Endothelial cell (in vitro differentiated cells): ENCODE results near the gene LRFN2. TPM values are rescaled to one million over a fixed set of nuclear protein-coding genes. Genes with fewer than 3 reads are reported as not detected.

Experiments used
- DNase-seq: peaks from one replicate; pipeline ENCODE4 v3.0.0; 2021; ENCODE audit warnings: low spot score
- H3K27ac Mint-ChIP-seq: one replicate; pipeline ENCODE4 v1.8.0; 2021; ENCODE audit warnings: mixed read lengths, inconsistent platforms; ENCODE audit not compliant: unreplicated experiment
- H3K27me3 Mint-ChIP-seq: one replicate; pipeline ENCODE4 v1.8.0; 2021; ENCODE audit warnings: mild to moderate bottlenecking, moderate library complexity, mixed read lengths, inconsistent platforms; ENCODE audit not compliant: unreplicated experiment
- H3K36me3 Mint-ChIP-seq: one replicate; pipeline ENCODE4 v1.8.0; 2021; ENCODE audit warnings: mild to moderate bottlenecking, low read depth, mixed read lengths, inconsistent platforms; ENCODE audit not compliant: unreplicated experiment
- H3K4me1 Mint-ChIP-seq: one replicate; pipeline ENCODE4 v1.8.0; 2021; ENCODE audit warnings: mild to moderate bottlenecking, mixed read lengths, inconsistent platforms; ENCODE audit not compliant: unreplicated experiment
- H3K4me3 Mint-ChIP-seq: one replicate; pipeline ENCODE4 v1.8.0; 2021; ENCODE audit warnings: mild to moderate bottlenecking, mixed read lengths, inconsistent platforms; ENCODE audit not compliant: unreplicated experiment
- H3K9me3 Mint-ChIP-seq: one replicate; pipeline ENCODE4 v1.8.0; 2021; ENCODE audit warnings: mixed read lengths, inconsistent platforms; ENCODE audit not compliant: unreplicated experiment
- CTCF ChIP-seq: fragments of 200-600 bp; sonication (generic); IDR thresholded peaks from one replicate; pipeline ENCODE4 v1.5.0; 2021; ENCODE audit warnings: antibody characterized with exemption; ENCODE audit not compliant: unreplicated experiment
- total RNA-seq: library from RNA; stranded (reverse); fragmentation: NEBNext Ultra II Directional; extraction: Animal tissue kit (Norgen Biotek cat#: 25700); gene quantifications from one replicate; pipeline ENCODE4 v1.2.1, GENCODE V29; 2021; ENCODE audit not compliant: unreplicated experiment

The LRFN2 gene
- total RNA-seq, 1 donor from 2014 or later, result 0.59 TPM

DNA sequence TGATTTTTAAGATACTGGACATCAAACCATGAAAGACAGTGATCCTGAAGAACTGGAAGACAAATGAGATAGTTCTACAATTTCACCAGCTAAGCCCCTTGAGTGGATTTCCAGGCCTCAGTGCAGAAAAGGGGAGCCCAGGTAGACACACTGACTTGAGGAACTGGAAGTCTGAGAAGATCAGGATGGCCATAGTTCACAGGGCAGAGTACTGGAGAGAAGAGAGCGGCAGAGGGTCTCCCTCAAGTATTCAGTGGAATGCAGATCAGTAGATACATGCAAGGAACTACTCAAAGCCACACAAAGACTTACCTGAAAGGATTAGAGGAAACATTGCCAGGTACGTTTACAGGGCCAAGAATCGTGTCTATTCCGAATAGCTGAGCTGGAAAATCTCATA lies 224.3 kb downstream of the LRFN2 start:
- Mint-ChIP-seq H3K4me3 (no peak overlapping the region), H3K27ac (no peak overlapping the region), H3K9me3 (no peaks in the 10 kb centered on the region), H3K36me3 (no peaks in the 10 kb centered on the region), H3K4me1 (no peaks in the 10 kb centered on the region), H3K27me3 (no peaks in the 10 kb centered on the region)
- TF ChIP-seq CTCF, result no peak
- no peak for DNase-seq

- Mint-ChIP-seq H3K4me1 (no peaks in the 10 kb centered on the region), H3K4me3 (no peak overlapping the region), H3K27ac (no peak overlapping the region), H3K27me3 (no peaks in the 10 kb centered on the region), H3K9me3 (no peaks in the 10 kb centered on the region), H3K36me3 (no peaks in the 10 kb centered on the region)
- TF ChIP-seq CTCF, result no peak
- DNase-seq, result no peak
These were observed 227.4 kb downstream of the LRFN2 start for GRCh38 chr6:40359808-40360207.

- DNase-seq, result no peak
- Mint-ChIP-seq H3K36me3 (no peaks in the 10 kb centered on the region), H3K9me3 (no peaks in the 10 kb centered on the region), H3K4me3 (no peak overlapping the region), H3K27me3 (no peaks in the 10 kb centered on the region), H3K27ac (no peak overlapping the region), H3K4me1 (no peaks in the 10 kb centered on the region)
- TF ChIP-seq CTCF, result no peak
These were observed 228.4 kb downstream of the LRFN2 start for GRCh38 chr6:40358473-40359460.

GRCh38 chr6:40356242-40356910 lies 230.8 kb downstream of the LRFN2 start:
- Mint-ChIP-seq H3K27me3 (no peaks in the 10 kb centered on the region), H3K27ac (no peak overlapping the region), H3K4me3 (no peak overlapping the region), H3K4me1 (no peaks in the 10 kb centered on the region), H3K9me3 (no peaks in the 10 kb centered on the region), H3K36me3 (no peaks in the 10 kb centered on the region)
- no peak for DNase-seq
- TF ChIP-seq CTCF, result no peak

- no peaks in the 10 kb centered on the region for H3K36me3 Mint-ChIP-seq
- no peak overlapping the region for H3K27ac Mint-ChIP-seq
- no peak for TF ChIP-seq CTCF
- no peaks in the 10 kb centered on the region for H3K27me3 Mint-ChIP-seq
- H3K9me3 Mint-ChIP-seq, result no peaks in the 10 kb centered on the region
- H3K4me3 Mint-ChIP-seq, result no peak overlapping the region
- no peak for DNase-seq
- H3K4me1 Mint-ChIP-seq, result no peaks in the 10 kb centered on the region
These were observed 231.6 kb downstream of the LRFN2 start for GRCh38 chr6:40355532-40355931.
